Measurements from ENCODE around the gene ATP5F1A.
"Not testable (repeated sequence)": the region's sequence is repeated elsewhere in the genome, so short reads cannot be mapped to it uniquely, and the experiment has no call there.

Gene ATP5F1A

DNA sequence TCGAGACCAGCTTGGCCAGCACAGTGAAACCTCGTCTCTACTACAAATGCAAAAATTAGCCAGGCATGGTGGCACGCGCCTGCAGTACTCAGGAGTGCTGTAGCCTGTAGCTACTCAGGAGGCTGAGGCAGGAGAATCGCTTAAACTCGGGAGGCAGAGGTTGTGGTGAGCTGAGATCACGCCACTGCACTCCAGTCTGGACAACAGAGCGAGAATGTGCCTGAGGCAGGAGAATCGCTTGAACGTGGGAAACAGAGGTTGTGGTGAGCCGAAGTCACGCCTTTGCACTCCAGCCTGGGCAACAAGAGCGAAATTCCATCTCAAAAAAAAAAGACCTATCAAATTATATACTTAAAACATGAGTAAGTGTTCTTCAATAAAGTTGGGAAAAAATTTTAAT is 50.7 kb downstream of the ATP5F1A start:
- not testable (repeated sequence) for DNase-seq (ENCODE audit: low spot score)

- DNase-seq (ENCODE audit: low spot score), result no peak
Observed at GRCh38 chr18:46046688-46047087, 51.4 kb downstream of the ATP5F1A start.

DNA sequence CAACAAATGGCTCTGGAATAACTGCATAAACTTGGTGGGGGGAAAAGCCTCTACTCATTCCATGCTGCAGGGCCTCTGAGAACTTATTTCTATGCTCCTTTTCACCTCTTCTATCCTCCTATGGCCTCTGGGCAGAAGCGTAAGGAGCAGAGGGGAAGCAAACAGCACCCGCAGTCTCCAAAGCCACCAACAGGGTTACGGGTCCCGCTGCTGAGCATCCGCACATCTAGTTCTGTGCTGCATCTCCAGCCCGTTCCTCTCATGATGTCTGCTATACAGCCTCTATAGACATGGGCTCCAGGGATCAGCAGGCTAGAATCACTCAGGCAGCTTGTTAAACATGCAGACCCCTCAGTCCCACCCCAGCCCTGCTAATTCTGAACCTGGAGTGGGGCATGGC is 52.0 kb downstream of the ATP5F1A start:
- no peak for DNase-seq (ENCODE audit: low spot score)

DNA sequence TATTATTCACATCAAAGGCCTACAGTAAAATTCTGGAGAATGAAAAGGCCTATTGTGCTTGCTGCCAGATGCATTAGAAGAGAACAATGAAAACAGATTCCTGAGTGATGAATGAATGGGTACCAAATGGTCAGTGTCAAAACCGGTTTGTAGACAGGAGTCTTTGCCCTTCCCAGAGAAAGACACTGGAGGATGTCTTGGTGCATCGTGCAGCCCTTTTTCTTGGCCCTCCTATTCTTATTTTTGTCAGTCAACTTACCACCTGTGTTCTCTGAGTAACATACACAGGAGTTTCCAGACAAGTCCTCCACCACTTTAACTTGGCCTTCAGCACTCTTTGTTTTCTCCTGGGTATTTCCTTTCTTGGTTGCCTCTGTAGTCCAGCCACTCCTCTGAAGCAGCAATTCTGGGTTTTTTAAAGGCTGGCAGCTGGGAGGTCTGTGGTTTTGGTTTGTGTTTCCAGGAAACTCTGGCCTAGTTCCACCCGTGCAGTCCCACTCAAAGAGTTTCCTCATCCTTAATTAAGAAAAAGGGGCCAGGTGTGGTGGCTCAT is 55.4 kb downstream of the ATP5F1A start:
- DNase-seq (ENCODE audit: low spot score), result peak; percentile 58

DNA sequence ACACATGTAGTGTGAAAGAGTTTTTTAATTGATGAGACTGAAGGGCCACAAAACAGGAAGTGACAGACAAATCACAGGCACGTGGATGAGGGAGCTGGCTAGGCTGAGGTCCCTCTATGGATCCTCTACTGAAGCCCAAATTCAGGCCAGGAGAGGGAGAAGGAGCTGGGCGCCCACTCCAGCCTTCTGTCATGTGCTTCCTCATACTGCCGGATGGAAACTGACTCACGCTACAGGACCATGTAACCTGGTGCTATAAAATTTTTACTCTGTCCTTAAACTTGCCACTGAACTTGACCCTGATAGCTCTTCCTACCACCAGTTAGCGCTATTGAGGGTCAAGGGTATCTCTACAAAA is 57.4 kb downstream of the ATP5F1A start:
- DNase-seq (ENCODE audit: low spot score), result no peak

DNA sequence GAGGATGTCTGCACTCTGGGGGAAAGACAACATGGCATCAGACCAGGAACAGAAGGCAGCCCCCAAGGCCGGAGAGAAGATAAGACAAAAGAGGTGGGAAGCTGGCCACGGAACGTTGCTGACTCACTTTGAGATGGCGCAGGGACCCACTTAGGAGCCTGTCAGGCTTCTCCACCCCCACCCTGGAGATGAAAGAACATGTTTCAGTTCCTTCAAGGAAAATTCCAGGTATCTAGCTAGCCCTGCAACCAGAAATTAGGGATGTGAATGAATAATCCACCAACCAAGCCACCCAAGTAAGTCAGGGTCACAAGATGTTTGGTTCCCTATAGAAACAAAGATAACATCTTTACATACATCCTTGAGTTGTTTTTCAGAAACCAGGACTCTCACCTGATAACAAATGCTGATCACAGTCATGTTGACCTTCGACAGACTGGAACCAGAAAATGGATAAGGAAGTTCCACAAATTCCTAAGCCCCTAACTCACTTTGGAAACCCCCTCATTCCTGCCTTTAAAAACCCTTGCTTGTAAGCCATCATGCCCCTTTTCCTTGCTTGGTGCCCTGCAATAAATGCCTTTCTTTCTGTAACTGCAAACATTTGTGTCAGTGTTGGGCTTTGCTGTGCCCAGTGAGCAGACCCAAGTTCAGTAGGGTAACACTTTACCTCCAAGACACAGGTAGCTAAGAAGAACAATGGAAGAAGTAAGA is 57.9 kb downstream of the ATP5F1A start:
- DNase-seq (ENCODE audit: low spot score), result no peak

- DNase-seq (ENCODE audit: low spot score), result no peak
Observed at GRCh38 chr18:46037512-46038305, 60.4 kb downstream of the ATP5F1A start.

DNA sequence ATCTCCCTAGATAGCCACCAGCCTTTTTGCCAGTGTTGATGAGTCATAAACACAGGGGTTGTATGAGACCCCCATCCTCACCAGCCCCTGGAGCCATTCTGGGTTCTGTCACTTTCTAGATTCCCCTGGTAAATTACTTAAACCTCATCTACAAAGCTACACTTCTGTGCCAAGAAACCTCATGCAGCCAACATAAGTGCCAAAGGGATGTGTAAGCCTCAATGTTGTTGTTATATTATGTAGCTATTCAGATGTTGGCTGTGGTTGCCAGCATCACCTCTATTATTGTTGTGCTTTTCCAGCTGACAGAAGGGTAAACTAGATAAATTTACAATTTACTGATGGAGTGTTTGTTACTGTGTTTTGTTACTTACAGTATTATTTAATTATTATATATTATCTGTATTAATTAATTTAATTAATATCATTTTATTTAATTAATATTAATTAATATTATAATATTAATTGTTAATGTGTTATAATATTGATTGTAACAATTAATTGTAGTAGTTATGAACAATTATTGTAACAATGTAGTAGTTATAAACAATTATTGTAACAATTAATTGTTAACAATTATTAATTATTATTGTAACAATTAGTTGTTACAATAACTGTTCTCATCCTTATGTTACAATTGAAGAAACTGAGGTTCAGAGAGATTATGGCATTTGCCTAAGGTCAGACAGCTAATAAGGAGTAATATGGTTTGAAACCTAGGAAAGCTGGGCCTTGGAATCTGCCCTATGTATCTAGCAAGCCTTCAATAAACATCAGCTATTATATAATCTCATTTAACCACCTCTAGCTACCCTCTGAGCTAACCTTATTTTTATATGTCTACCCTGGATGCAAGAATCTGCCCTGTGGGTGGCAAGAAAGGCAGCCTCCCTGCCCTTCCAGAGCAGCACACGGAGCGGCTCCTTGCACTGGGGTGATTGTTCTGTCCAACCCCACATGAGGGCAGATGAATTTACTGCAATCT is 62.1 kb downstream of the ATP5F1A start:
- no peak for DNase-seq (ENCODE audit: low spot score)

DNA sequence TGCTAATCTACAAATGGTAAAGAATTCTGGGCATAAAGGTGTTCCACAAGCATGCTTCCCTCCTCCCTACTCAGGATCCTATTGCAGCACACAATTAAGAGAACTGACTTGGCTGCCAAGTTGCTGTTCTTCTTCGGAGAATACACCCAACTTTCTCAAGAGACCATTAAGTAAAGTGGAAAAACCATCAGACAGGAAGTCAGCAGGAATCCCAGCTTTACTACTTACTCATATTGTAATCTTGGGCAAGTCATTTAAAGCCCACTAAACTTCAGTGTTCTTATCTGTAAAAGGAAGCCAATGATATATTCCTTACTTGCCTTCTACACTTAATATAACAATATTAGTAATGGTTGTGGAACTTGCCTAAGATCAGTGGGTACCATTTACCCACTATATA is 63.9 kb downstream of the ATP5F1A start:
- no peak for DNase-seq (ENCODE audit: low spot score)

GRCh38 chr18:46031741-46032140 is 66.4 kb downstream of the ATP5F1A start:
- DNase-seq (ENCODE audit: low spot score), result no peak

Data from SW480 (cell line).